HepG2 (cell line): Measurements from ENCODE around the gene DPY30.

Experiments
- POLR2AphosphoS5 ChIP-seq: IDR thresholded peaks from 2 replicates; pipeline ENCODE4 v1.6.1; 2012; ENCODE audit warnings: low read depth, low read length
- USF2 ChIP-seq, 2 experiments: sonication (generic) in 1 of 2; formaldehyde crosslinking in 1 of 2; IDR thresholded peaks; 2 replicates each; pipeline versions ENCODE4 v1.5.1 to v1.6.1; 2011 to 2020; ENCODE audit warnings: borderline replicate concordance in 1 of 2, low read depth in 1 of 2, low read length in 1 of 2, mild to moderate bottlenecking in 1 of 2, missing genetic modification reagents in 1 of 2, moderate library complexity in 1 of 2

DNA sequence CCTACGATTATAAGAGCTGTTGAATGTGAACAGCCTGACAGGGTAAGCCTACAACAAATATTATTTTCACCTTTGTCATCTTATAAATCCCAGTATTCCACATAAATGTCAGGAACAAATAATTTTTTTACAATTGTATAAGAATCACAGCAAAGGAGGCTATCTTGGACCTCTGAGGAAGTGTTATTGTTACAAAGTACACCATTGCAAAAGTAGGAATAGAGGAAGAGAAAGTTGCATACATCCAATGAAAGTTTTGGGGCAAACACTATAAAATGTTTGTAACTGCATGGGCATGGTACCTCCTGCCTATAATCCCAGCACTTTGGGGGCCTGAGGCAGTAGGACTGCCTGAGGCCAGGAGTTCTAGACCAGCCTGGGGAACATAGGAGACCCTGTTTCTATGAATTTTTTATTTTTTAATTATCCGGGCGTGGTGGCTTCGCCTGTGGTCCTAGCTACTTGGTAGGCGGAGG is 28.1 kb downstream of the DPY30 start:
- TF ChIP-seq USF2 (IDR thresholded peaks at IDR 0.05; ENCODE audit: low read depth, low read length) = no peak
- TF ChIP-seq USF2 (CRISPR knock-in tag; IDR thresholded peaks at IDR 0.05; ENCODE audit: borderline replicate concordance) = no peak
- no peak for TF ChIP-seq POLR2AphosphoS5
